DMS79 treated with DMSO at 0.1 percent for 48 hours (cell line): ENCODE data around the gene TMEM89.
A peak's percentile ranks its signal among the peaks of the same experiment; 100 is the strongest.

ENCODE experiments used
- DNase-seq: peaks from one replicate; lab custom pipeline; 2025; lab: John Stamatoyannopoulos, UW

Gene TMEM89

GRCh38 chr3:48641396-48641795 lies 19.8 kb upstream of the TMEM89 start:
- no peak for DNase-seq

GRCh38 chr3:48639944-48640606 lies 18.5 kb upstream of the TMEM89 start:
- no peak for DNase-seq

GRCh38 chr3:48637305-48637704 lies 15.7 kb upstream of the TMEM89 start:
- DNase-seq, result no peak

GRCh38 chr3:48636149-48636655 lies 14.6 kb upstream of the TMEM89 start:
- no peak for DNase-seq

- DNase-seq, result peak; percentile 57
These were observed 13.9 kb upstream of the TMEM89 start, which contains the start of gene SLC26A6 for GRCh38 chr3:48635222-48636021. SLC26A6 (minus strand) TSS chr3:48635461; CDS start chr3:48635393, 68 bp downstream.

GRCh38 chr3:48634661-48635221 lies 13.2 kb upstream of the TMEM89 start:
- no peak for DNase-seq

- no peak for DNase-seq
These were observed 12.2 kb upstream of the TMEM89 start for GRCh38 chr3:48633743-48634142.

GRCh38 chr3:48633256-48633655 lies 11.7 kb upstream of the TMEM89 start:
- DNase-seq, result no peak

- DNase-seq, result no peak
These were observed 10.2 kb upstream of the TMEM89 start for GRCh38 chr3:48631516-48632448.

GRCh38 chr3:48630833-48631232 lies 9.3 kb upstream of the TMEM89 start:
- DNase-seq, result no peak

GRCh38 chr3:48630407-48630806 lies 8.8 kb upstream of the TMEM89 start:
- no peak for DNase-seq

GRCh38 chr3:48629894-48630293 lies 8.3 kb upstream of the TMEM89 start:
- DNase-seq, result no peak

GRCh38 chr3:48628277-48629017 lies 6.9 kb upstream of the TMEM89 start:
- DNase-seq, result no peak

GRCh38 chr3:48625600-48625999 lies 4.0 kb upstream of the TMEM89 start:
- DNase-seq, result no peak

GRCh38 chr3:48624767-48625166 lies 3.2 kb upstream of the TMEM89 start:
- DNase-seq, result no peak

- peak; percentile 3 for DNase-seq
These were observed 2.4 kb upstream of the TMEM89 start for GRCh38 chr3:48623851-48624547.

- no peak for DNase-seq
These were observed 1.7 kb downstream of the TMEM89 start for GRCh38 chr3:48619541-48620524.

GRCh38 chr3:48617559-48617958 lies 4.0 kb downstream of the TMEM89 start:
- no peak for DNase-seq

GRCh38 chr3:48614044-48614443 lies 7.5 kb downstream of the TMEM89 start:
- DNase-seq, result no peak
